HepG2 (cell line): ENCODE data around the gene PRSS8. TPM values are rescaled to one million over a fixed set of nuclear protein-coding genes. Genes with fewer than 3 reads are reported as not detected.

Experiments
- DNMT1 ChIP-seq: sonication (generic); formaldehyde crosslinking; IDR thresholded peaks from 2 replicates; pipeline ENCODE4 v1.5.1; 2020; ENCODE audit warnings: mild to moderate bottlenecking, missing genetic modification reagents
- FOXA3 ChIP-seq: IDR thresholded peaks from 2 replicates; pipeline ENCODE4 v1.6.1; 2016; ENCODE audit warnings: missing genetic modification reagents, missing compliant biosample characterization
- GATAD2A ChIP-seq: IDR thresholded peaks from 2 replicates; pipeline ENCODE4 v1.6.1; 2016
- HOXD1 ChIP-seq: sonication (generic); formaldehyde crosslinking; IDR thresholded peaks from 2 replicates; pipeline ENCODE4 v1.5.0; 2020; ENCODE audit warnings: missing genetic modification reagents
- IRF2 ChIP-seq: IDR thresholded peaks from 2 replicates; pipeline ENCODE4 v1.6.1; 2018; ENCODE audit warnings: missing genetic modification reagents, missing compliant biosample characterization
- ISL2 ChIP-seq: sonication (generic); formaldehyde crosslinking; IDR thresholded peaks from 2 replicates; pipeline ENCODE4 v1.5.0; 2020; ENCODE audit warnings: missing genetic modification reagents
- MIER2 ChIP-seq: IDR thresholded peaks from 2 replicates; pipeline ENCODE4 v1.6.1; 2016; ENCODE audit warnings: missing biosample characterization, missing genetic modification reagents
- POLR2G ChIP-seq: fragments of 200-400 bp; formaldehyde crosslinking; IDR thresholded peaks from 2 replicates; pipeline ENCODE4 v1.6.1; 2018; ENCODE audit warnings: mild to moderate bottlenecking, low read depth, low read length, moderate library complexity
- THAP11 ChIP-seq: IDR thresholded peaks from 2 replicates; pipeline ENCODE4 v1.6.1; 2016; ENCODE audit warnings: missing biosample characterization, missing genetic modification reagents
- TMF1 ChIP-seq: sonication (generic); formaldehyde crosslinking; IDR thresholded peaks from 2 replicates; pipeline ENCODE4 v1.8.1; 2022; ENCODE audit warnings: low read depth, missing genetic modification reagents
- ZFP36L1 ChIP-seq: sonication (generic); formaldehyde crosslinking; IDR thresholded peaks from 2 replicates; pipeline ENCODE4 v1.8.0; 2022; ENCODE audit warnings: mild to moderate bottlenecking, missing genetic modification reagents, moderate library complexity
- ZNF510 ChIP-seq: sonication (generic); formaldehyde crosslinking; IDR thresholded peaks from 2 replicates; pipeline ENCODE4 v1.4.0; 2020; ENCODE audit warnings: low read depth, mild to moderate bottlenecking, missing genetic modification reagents
- ZNF530 ChIP-seq: sonication (generic); formaldehyde crosslinking; IDR thresholded peaks from 2 replicates; pipeline ENCODE4 v1.5.0; 2020; ENCODE audit warnings: low read depth, mild to moderate bottlenecking, missing genetic modification reagents
- ZNF589 ChIP-seq: sonication (generic); formaldehyde crosslinking; conservative IDR thresholded peaks from 2 replicates; pipeline ENCODE4 v1.8.0; 2022; ENCODE audit warnings: mild to moderate bottlenecking, moderate library complexity, missing genetic modification reagents
- ZNF839 ChIP-seq: sonication (generic); formaldehyde crosslinking; IDR thresholded peaks from 2 replicates; pipeline ENCODE4 v1.4.0; 2020; ENCODE audit warnings: missing genetic modification reagents, mild to moderate bottlenecking, borderline replicate concordance
- polyA plus RNA-seq, 8 experiments: library from polyadenylated mRNA; depleted of rRNA in 3 of 8; stranded (reverse) in 7 of 8; unstranded in 1 of 8; fragments of >200 nt; fragmentation: Illumina TruSeq in 4 of 8; extraction: Trizol in 4 of 8; gene quantifications; 2 replicates each; pipeline versions ENCODE4 v1.2.1 to v1.2.3, GENCODE V29; 2011 to 2016; ENCODE audit warnings: low read depth in 4 of 8, missing spikeins in 1 of 8, mixed read lengths in 1 of 8; ENCODE audit not compliant: insufficient read depth in 1 of 8
- total RNA-seq, 5 experiments: library from RNA; depleted of rRNA; stranded (reverse); fragments of >200 nt; fragmentation: Illumina TruSeq; extraction: Trizol; gene quantifications; 2 replicates each; pipeline ENCODE4 v1.2.3, GENCODE V29; 2016; ENCODE audit warnings: low read depth in 1 of 5
- TF ChIP-seq, protein P1 (sequence below): sonication (generic); formaldehyde crosslinking; IDR thresholded peaks from 2 replicates; pipeline ENCODE4 v1.4.0; 2020; ENCODE audit warnings: missing genetic modification reagents
- TF ChIP-seq, protein P2 (sequence below): sonication (generic); formaldehyde crosslinking; IDR thresholded peaks from 2 replicates; pipeline ENCODE4 v1.5.0; 2020; ENCODE audit warnings: missing genetic modification reagents
- TF ChIP-seq, protein P3 (sequence below): IDR thresholded peaks from 2 replicates; pipeline ENCODE4 v1.6.1; 2018; ENCODE audit warnings: missing genetic modification reagents, mild to moderate bottlenecking, missing compliant biosample characterization
- TF ChIP-seq, protein P4 (sequence below): sonication (generic); formaldehyde crosslinking; IDR thresholded peaks from 2 replicates; pipeline ENCODE4 v1.8.1; 2023; ENCODE audit warnings: mild to moderate bottlenecking, moderate library complexity, missing genetic modification reagents
- TF ChIP-seq, protein P5 (sequence below): IDR thresholded peaks from 2 replicates; pipeline ENCODE4 v1.6.1; 2016; ENCODE audit warnings: mild to moderate bottlenecking

The PRSS8 gene
- total and polyA plus RNA-seq, 2 of the 13 experiments (the other 11 are each of a cell fraction or from before 2014, with no cell fraction given): 2.6 to 7.2 TPM

DNA sequence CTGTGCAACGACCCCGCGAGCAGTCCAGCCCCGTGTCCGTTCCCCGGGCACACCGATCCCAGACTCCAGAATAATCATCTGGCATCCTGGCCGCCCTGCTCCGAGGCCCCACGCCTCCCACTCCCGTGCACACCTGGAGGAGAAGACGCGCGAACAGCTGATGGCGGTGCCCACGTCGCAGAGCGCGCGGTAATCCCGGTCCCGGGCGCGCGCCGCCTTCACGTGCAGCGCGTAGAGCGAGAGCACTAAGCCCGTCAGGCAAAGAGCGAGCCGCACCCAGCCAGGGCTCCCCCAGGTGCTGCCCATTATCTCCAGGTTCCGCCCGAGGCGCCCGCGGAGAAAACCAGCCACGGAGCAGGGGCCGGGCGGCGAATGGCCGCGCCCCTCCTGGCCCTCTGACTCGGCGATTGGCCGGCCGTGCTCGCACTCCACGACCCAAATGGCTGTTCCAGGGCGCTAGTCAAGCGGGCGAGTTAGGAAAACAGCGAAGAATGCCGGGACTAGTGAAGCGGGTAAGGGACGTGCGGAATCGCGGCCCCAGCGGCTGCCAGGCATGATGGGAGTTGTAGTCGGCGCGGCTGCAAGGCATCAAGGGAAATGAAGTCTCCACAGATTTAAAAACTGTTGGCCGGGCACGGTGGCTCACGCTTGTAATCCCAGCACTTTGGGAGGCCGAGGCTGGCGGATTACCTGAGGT is 41.0 kb downstream of the PRSS8 start, which contains the start of gene VKORC1 (continued):
- TF ChIP-seq, protein P1, sequence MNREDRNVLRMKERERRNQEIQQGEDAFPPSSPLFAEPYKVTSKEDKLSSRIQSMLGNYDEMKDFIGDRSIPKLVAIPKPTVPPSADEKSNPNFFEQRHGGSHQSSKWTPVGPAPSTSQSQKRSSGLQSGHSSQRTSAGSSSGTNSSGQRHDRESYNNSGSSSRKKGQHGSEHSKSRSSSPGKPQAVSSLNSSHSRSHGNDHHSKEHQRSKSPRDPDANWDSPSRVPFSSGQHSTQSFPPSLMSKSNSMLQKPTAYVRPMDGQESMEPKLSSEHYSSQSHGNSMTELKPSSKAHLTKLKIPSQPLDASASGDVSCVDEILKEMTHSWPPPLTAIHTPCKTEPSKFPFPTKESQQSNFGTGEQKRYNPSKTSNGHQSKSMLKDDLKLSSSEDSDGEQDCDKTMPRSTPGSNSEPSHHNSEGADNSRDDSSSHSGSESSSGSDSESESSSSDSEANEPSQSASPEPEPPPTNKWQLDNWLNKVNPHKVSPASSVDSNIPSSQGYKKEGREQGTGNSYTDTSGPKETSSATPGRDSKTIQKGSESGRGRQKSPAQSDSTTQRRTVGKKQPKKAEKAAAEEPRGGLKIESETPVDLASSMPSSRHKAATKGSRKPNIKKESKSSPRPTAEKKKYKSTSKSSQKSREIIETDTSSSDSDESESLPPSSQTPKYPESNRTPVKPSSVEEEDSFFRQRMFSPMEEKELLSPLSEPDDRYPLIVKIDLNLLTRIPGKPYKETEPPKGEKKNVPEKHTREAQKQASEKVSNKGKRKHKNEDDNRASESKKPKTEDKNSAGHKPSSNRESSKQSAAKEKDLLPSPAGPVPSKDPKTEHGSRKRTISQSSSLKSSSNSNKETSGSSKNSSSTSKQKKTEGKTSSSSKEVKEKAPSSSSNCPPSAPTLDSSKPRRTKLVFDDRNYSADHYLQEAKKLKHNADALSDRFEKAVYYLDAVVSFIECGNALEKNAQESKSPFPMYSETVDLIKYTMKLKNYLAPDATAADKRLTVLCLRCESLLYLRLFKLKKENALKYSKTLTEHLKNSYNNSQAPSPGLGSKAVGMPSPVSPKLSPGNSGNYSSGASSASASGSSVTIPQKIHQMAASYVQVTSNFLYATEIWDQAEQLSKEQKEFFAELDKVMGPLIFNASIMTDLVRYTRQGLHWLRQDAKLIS (CRISPR knock-in tag): 0 out of 2 replicates have a peak, but pooled peaks have one; percentile 42
- TF ChIP-seq, protein P2, sequence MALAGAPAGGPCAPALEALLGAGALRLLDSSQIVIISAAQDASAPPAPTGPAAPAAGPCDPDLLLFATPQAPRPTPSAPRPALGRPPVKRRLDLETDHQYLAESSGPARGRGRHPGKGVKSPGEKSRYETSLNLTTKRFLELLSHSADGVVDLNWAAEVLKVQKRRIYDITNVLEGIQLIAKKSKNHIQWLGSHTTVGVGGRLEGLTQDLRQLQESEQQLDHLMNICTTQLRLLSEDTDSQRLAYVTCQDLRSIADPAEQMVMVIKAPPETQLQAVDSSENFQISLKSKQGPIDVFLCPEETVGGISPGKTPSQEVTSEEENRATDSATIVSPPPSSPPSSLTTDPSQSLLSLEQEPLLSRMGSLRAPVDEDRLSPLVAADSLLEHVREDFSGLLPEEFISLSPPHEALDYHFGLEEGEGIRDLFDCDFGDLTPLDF (CRISPR knock-in tag): peak; percentile 89
- TF ChIP-seq, protein P3, sequence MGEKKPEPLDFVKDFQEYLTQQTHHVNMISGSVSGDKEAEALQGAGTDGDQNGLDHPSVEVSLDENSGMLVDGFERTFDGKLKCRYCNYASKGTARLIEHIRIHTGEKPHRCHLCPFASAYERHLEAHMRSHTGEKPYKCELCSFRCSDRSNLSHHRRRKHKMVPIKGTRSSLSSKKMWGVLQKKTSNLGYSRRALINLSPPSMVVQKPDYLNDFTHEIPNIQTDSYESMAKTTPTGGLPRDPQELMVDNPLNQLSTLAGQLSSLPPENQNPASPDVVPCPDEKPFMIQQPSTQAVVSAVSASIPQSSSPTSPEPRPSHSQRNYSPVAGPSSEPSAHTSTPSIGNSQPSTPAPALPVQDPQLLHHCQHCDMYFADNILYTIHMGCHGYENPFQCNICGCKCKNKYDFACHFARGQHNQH: peak; percentile 77
- TF ChIP-seq THAP11 (CRISPR knock-in tag) (peak; percentile 99), ZFP36L1 (CRISPR knock-in tag) (no peak), FOXA3 (peak; percentile 63), ZNF510 (CRISPR knock-in tag) (0 out of 2 replicates have a peak, but pooled peaks have one; percentile 22), HOXD1 (peak; percentile 26; the same call in 1 of the 2 replicates), IRF2 (CRISPR knock-in tag) (peak; percentile 96), ZNF839 (no peak), POLR2G (peak; percentile 85), ZNF589 (CRISPR knock-in tag) (peak; percentile 82; the same call in 1 of the 2 replicates), ISL2 (CRISPR knock-in tag) (no peak; the same call in 1 of the 2 replicates), ZNF530 (CRISPR knock-in tag) (no peak), MIER2 (0 out of 2 replicates have a peak, but pooled peaks have one; percentile 53), TMF1 (no peak; the same call in none of the 2 replicates), GATAD2A (CRISPR knock-in tag) (peak; percentile 82), DNMT1 (CRISPR knock-in tag) (no peak; the same call in 1 of the 2 replicates)
- TF ChIP-seq, protein P4, sequence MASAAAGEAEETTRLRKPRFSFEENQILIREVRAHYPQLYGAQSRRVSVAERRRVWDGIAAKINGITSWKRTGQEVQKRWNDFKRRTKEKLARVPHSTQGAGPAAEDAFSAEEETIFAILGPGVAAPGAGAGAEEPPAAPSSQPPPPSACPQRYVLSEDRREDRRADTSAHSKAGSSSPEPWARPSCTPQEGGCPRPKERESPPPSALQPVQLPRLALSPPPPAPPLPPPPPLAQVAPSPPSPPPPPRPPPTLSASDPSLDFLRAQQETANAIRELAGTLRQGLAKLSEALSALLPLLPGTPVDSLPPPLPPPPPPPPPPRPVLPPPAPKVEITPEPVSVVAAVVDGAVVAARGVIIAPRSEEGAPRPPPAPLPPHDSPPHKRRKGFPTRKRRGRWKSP (CRISPR knock-in tag): peak; percentile 81; the same call in 1 of the 2 replicates
- TF ChIP-seq, protein P5, sequence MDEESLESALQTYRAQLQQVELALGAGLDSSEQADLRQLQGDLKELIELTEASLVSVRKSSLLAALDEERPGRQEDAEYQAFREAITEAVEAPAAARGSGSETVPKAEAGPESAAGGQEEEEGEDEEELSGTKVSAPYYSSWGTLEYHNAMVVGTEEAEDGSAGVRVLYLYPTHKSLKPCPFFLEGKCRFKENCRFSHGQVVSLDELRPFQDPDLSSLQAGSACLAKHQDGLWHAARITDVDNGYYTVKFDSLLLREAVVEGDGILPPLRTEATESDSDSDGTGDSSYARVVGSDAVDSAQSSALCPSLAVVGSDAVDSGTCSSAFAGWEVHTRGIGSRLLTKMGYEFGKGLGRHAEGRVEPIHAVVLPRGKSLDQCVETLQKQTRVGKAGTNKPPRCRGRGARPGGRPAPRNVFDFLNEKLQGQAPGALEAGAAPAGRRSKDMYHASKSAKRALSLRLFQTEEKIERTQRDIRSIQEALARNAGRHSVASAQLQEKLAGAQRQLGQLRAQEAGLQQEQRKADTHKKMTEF: peak; percentile 92
